A673 (cell line): ENCODE results near the gene HLA-B.

Experiments used
- EZH2 ChIP-seq: fragments of 200-600 bp; sonication (generic); IDR thresholded peaks from 2 replicates; pipeline ENCODE4 v1.6.1; 2017; ENCODE audit warnings: borderline replicate concordance, low read depth, mild to moderate bottlenecking, mixed read lengths, antibody characterized with exemption, low read length; ENCODE audit not compliant: poor library complexity, severe bottlenecking
- TF ChIP-seq, protein P1 (sequence below): fragments of 300-800, 200-600 bp; sonication (generic); conservative IDR thresholded peaks from 2 replicates; pipeline ENCODE4 v1.5.1; 2017; ENCODE audit warnings: low read depth, mild to moderate bottlenecking, antibody characterized with exemption, low read length, moderate library complexity, mixed read lengths

DNA sequence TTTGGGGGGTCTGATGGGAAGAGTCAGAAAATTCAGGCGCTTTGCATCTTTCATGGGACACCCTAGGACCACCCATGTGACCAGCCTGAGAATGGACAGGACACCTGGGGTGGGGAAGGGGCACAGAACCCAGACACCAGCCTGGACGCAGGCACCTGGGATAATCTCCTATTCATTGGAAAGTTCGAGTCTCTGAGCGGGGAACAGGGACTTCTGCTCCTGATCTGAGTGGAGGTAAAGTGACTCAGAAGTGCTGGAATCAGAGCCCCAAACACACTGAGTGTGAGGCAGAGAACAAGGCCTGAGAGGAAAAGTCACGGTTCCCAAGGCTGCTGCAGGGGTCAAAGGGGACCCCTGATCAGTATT, 1.4 kb downstream of the HLA-B start:
- TF ChIP-seq, protein P1, sequence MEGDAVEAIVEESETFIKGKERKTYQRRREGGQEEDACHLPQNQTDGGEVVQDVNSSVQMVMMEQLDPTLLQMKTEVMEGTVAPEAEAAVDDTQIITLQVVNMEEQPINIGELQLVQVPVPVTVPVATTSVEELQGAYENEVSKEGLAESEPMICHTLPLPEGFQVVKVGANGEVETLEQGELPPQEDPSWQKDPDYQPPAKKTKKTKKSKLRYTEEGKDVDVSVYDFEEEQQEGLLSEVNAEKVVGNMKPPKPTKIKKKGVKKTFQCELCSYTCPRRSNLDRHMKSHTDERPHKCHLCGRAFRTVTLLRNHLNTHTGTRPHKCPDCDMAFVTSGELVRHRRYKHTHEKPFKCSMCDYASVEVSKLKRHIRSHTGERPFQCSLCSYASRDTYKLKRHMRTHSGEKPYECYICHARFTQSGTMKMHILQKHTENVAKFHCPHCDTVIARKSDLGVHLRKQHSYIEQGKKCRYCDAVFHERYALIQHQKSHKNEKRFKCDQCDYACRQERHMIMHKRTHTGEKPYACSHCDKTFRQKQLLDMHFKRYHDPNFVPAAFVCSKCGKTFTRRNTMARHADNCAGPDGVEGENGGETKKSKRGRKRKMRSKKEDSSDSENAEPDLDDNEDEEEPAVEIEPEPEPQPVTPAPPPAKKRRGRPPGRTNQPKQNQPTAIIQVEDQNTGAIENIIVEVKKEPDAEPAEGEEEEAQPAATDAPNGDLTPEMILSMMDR, result no peak
- TF ChIP-seq EZH2, result no peak
